SIG-M5 (cell line): ENCODE data around the gene TTL.
"Not testable (repeated sequence)": the region's sequence is repeated elsewhere in the genome, so short reads cannot be mapped to it uniquely, and the experiment has no call there.

ENCODE experiments used
- DNase-seq: peaks from one replicate; lab custom pipeline; 2025; lab: John Stamatoyannopoulos, UW

The TTL gene

GRCh38 chr2:112474844-112475486 is 7.0 kb upstream of the TTL start:
- DNase-seq, result no peak

GRCh38 chr2:112476434-112476833 is 5.5 kb upstream of the TTL start:
- no peak for DNase-seq

- DNase-seq, result no peak
These were observed 1.4 kb upstream of the TTL start for GRCh38 chr2:112480530-112481049.

GRCh38 chr2:112481050-112481527 is 867 bp upstream of the TTL start:
- peak; percentile 24 for DNase-seq

- no peak for DNase-seq
These were observed 519 bp downstream of the TTL start for GRCh38 chr2:112482309-112483041.

GRCh38 chr2:112483042-112483473 is 1.1 kb downstream of the TTL start:
- DNase-seq, result no peak

- DNase-seq, result no peak
These were observed 1.9 kb downstream of the TTL start for GRCh38 chr2:112483831-112484230.

- DNase-seq, result no peak
These were observed 3.9 kb downstream of the TTL start for GRCh38 chr2:112485849-112486248.

GRCh38 chr2:112486895-112487294 is 4.9 kb downstream of the TTL start:
- no peak for DNase-seq

GRCh38 chr2:112487444-112487961 is 5.5 kb downstream of the TTL start:
- no peak for DNase-seq

- DNase-seq, result no peak
These were observed 6.2 kb downstream of the TTL start for GRCh38 chr2:112488201-112488600.

- no peak for DNase-seq
These were observed 10.0 kb downstream of the TTL start for GRCh38 chr2:112491946-112492345.

- no peak for DNase-seq
These were observed 11.1 kb downstream of the TTL start for GRCh38 chr2:112493048-112493447.

- no peak for DNase-seq
These were observed 12.1 kb downstream of the TTL start for GRCh38 chr2:112493858-112494648.

- DNase-seq, result no peak
These were observed 12.9 kb downstream of the TTL start for GRCh38 chr2:112494828-112495227.

- not testable (repeated sequence) for DNase-seq
These were observed 13.9 kb downstream of the TTL start for GRCh38 chr2:112495878-112496277.

GRCh38 chr2:112500850-112501484 is 19.0 kb downstream of the TTL start:
- DNase-seq, result not testable (repeated sequence)

- DNase-seq, result not testable (repeated sequence)
These were observed 27.5 kb downstream of the TTL start for GRCh38 chr2:112509239-112509998.

- no peak for DNase-seq
These were observed 34.8 kb downstream of the TTL start for GRCh38 chr2:112516801-112517200.

GRCh38 chr2:112518807-112519206 is 36.9 kb downstream of the TTL start:
- DNase-seq, result no peak

- no peak for DNase-seq
These were observed 37.5 kb downstream of the TTL start for GRCh38 chr2:112519506-112519905.
